ENCODE data around the gene MCM8. TPM values are rescaled to one million over a fixed set of nuclear protein-coding genes. Genes with fewer than 3 reads are reported as not detected.

MCM8 gene
- total RNA-seq, 1 donor from 2014 or later: 6.8 TPM

- no peak for DNase-seq
Measured at GRCh38 chr20:5947276-5947675, 3.2 kb upstream of the MCM8 start.

- DNase-seq: peak; percentile 8
Measured at GRCh38 chr20:5949943-5950270, 545 bp upstream of the MCM8 start.

- no peak for DNase-seq
Measured at GRCh38 chr20:5967469-5967868, 17.0 kb downstream of the MCM8 start.

- no peak for DNase-seq
Measured at GRCh38 chr20:5968462-5968861, 18.0 kb downstream of the MCM8 start.

- no peak for DNase-seq
Measured at GRCh38 chr20:5969348-5969935, 19.0 kb downstream of the MCM8 start.

- DNase-seq: no peak
Measured at GRCh38 chr20:5969940-5970339, 19.5 kb downstream of the MCM8 start.

- no peak for DNase-seq
Measured at GRCh38 chr20:5970381-5970780, 19.9 kb downstream of the MCM8 start.

- no peak for DNase-seq
Measured at GRCh38 chr20:5971203-5971602, 20.8 kb downstream of the MCM8 start.

GRCh38 chr20:5973172-5973571 lies 22.7 kb downstream of the MCM8 start:
- no peak for DNase-seq

GRCh38 chr20:5973971-5974370 lies 23.5 kb downstream of the MCM8 start:
- DNase-seq: no peak

- DNase-seq: no peak
Measured at GRCh38 chr20:5974531-5974930, 24.1 kb downstream of the MCM8 start.

- no peak for DNase-seq
Measured at GRCh38 chr20:5975778-5976177, 25.3 kb downstream of the MCM8 start.

- DNase-seq: no peak
Measured at GRCh38 chr20:5977223-5977622, 26.8 kb downstream of the MCM8 start.

- DNase-seq: no peak
Measured at GRCh38 chr20:5977975-5978374, 27.5 kb downstream of the MCM8 start.

- DNase-seq: no peak
Measured at GRCh38 chr20:5979801-5980200, 29.3 kb downstream of the MCM8 start.

GRCh38 chr20:5980720-5981538 lies 30.5 kb downstream of the MCM8 start:
- DNase-seq: no peak

GRCh38 chr20:5987383-5987782 lies 36.9 kb downstream of the MCM8 start:
- no peak for DNase-seq

- DNase-seq: no peak
Measured at GRCh38 chr20:5989539-5989938, 39.1 kb downstream of the MCM8 start.

GRCh38 chr20:5990946-5991345 lies 40.5 kb downstream of the MCM8 start:
- no peak for DNase-seq

- peak; percentile 22 for DNase-seq
Measured at GRCh38 chr20:5991623-5992441, 41.4 kb downstream of the MCM8 start.

- no peak for DNase-seq
Measured at GRCh38 chr20:5996765-5997164, 46.3 kb downstream of the MCM8 start.

GRCh38 chr20:5999783-6000182 lies 49.3 kb downstream of the MCM8 start:
- no peak for DNase-seq

GRCh38 chr20:6000871-6001270 lies 50.4 kb downstream of the MCM8 start:
- DNase-seq: no peak

GRCh38 chr20:6006603-6006949 lies 56.1 kb downstream of the MCM8 start:
- peak; percentile 10 for DNase-seq
